Measurements from ENCODE around the gene GNAQ.
"Not testable (repeated sequence)": the region's sequence is repeated elsewhere in the genome, so short reads cannot be mapped to it uniquely, and the experiment has no call there.

Gene GNAQ

DNA sequence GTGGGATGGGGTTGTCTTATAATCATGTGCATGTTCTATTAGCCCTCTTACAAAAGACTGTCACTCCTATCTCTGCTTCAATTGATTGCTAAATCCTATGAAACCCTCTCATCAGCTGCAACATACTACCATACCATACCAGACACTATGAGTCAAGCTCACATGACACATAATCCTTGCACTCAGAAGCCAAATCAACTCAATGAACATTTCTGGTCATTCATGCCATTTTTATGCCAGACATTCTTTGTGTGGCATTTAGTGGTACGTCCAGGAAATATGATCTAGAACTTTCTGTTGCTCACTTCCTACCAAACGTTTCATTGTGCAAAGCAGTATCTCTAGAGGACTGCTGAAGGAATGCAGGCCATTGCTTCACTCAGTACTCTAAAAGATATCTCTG is 224.3 kb downstream of the GNAQ start:
- DNase-seq: peak; percentile 44

DNA sequence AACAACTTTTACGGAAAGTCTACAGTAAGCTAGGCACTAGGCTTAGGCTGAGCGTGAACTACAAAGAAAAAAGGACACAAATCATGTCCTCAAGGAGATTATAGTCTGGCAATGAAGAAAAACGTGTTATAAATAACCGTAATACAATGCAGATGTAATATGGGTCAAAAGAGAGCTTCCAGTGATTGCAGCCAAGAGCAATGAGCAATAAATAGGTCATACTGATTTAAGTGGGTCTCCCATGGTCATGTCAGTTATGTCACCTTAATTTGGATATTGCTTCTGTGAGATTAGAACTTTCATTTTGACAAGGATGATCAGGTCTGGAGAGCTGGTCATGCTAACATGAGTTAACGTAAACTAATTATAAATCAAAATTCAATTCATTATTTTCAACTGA is 224.9 kb downstream of the GNAQ start:
- DNase-seq: no peak

DNA sequence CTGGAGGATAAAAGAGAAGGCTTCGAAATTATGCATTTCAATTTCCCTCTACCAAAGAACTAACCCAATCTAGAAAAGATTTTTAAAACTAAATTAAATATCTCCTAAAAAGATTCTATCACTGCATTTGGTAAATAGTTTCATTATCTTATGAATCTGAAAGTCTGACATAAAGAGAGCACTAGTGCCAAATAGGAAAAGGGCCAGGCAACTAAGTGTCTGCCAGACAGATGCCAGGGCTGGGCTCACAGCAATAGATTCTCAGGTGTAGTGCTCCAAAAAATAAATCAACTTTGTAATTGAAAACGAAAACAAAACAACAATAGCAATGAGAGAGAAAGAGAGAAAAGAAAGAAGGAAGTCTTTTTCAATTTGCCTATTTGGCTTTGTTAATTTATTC is 225.8 kb downstream of the GNAQ start:
- DNase-seq: no peak

DNA sequence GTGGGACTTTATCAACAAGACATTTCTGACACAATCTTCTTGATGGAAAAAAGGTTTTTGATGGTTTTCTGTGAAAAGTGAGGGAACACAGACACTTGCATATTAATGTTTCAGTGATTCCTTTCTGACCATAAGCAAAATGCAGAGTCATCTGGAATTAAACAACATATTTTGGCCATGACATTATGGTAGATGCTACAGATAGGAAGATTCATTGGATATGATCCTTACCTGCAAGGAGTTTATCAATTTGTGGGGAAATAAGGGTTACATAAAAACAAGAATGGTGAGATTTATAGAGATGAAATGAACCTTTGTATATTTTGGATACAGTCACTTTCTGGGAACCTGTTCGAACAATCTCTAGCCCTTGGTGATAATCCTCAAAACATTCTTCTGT is 228.2 kb downstream of the GNAQ start:
- DNase-seq: no peak

DNA sequence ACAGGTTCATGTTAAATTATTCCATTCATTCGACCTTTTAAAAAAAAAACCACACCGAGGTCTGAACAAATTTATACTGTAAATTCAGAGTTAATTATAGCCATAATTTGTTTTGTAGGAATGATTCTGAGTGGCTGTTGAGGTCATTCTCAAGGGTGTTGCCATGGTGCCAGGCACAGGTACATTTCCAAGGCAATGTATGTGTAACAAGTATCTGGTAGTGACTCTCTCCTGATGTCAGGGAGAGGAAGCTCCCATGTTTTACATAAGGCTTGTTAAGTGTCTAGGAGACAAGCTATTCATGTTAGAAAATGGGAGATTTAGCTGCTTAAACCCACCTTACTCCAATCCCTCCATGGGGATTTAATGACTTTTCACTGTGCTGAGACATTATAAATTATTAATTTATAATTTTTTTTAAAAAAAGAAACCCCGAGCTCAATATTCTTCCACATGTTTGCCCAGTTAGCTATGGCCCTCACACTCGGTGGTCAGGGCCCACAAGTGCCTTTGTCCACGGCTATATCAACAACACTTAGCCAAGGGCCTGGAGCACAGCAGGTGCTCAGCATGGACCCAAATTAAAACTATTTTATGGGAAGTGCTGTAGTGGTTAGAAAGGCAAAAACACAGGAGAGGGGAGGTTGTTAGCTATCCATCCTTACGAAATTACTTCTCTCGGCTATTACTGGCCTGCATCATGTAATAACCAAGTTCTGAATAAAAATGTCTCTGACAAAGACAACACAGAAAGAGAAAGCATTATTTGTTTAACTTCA is 228.9 kb downstream of the GNAQ start:
- no peak for DNase-seq

DNA sequence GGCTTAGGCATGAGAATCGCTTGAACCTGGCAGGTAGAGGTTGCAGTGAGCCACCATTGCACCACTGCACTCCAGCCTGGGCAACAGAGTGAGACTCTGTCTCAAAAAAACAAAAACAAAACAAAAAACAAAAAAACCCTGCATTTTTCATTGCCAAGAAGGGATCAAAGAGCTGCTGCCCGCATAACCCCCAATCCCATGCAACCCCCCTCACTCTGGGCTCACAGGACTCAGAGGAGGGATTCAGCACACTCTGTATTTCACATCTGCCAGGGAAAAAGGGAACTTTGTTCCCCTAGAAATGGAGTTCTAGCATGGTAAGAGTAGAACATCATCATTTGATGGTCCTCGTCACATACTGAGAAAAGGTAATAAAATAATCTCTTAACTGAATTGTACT is 229.5 kb downstream of the GNAQ start:
- DNase-seq: no peak

DNA sequence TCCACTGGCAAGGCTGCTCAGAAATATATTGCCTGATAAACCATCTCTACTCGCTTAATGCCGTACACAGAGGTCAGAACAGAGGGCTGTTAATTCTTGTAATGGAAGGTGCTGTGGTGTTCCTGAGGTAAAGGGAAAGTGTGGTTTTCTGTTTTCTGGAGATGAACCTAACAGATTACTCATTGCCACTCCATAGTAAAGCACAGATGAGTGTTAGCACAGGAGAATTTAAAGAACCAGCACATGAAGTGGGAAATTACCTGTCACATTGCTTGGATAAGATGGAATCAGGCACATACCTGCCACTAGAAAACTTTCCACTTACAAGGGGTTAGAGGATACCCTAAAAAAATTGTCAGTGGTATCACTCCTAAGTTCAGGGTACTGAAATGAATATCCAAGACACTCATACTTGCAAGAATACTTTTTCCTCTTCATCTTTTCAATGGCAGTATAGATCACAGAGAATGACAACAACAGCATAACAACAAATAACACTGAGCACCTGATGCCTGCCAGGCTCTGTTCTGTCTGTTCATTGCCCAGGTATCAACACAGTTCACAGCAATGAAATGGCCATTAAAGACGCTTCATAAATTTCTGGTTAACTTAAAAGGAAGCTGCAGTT is 230.6 kb downstream of the GNAQ start:
- DNase-seq: no peak

DNA sequence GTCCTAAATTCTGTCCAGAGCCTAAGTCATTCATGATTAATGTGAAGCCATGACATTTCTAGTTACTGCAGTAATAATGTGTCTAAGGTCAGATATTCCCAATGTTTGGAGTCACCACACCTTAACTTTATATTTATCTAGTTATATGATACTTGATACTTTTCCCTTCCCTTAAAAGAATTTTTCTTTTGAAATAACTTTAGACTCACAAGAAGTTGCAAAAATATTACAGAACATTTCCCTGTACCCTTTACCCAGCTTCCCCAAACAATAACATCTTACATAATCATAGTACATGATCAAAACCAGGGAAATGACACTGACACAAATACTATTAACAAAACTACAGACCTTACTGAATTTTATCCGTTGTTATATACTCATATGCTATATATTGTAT is 233.5 kb downstream of the GNAQ start:
- no peak for DNase-seq

DNA sequence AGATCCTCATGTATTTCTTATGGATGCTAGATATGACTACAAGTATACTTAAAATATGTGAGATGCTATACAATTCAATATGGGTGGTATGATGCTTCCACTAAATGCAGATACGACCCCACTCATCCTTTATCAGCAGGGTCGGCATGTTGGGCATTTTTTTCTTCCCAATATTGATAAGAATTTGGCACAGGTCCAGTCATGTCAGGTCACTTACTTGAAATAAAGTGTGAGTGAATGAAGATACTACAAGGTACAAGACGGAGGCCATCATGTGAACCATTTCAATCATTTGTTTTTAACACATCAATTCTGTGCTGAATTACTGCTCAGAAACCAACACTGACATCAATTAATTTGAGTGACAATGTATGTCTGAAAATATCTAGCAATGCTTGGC is 236.6 kb downstream of the GNAQ start:
- DNase-seq: peak; percentile 63

DNA sequence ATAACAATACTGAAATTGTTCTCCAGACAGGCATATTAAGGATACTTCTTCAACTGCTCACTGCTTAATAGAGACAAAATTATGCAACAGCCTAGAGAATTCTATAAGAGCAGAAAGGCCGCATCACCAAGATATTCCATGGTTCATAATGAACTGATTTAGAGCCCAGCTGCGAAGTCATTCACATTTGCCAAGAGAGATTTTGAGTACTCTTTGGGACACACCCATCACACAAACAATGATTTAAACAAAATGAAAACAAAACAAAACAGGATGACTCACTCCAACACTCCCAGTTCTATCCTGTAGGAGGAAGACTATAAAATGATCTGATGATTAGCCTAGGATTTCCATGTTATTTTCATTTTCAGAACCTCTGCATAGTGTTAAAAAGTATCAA is 237.8 kb downstream of the GNAQ start:
- DNase-seq: no peak

DNA sequence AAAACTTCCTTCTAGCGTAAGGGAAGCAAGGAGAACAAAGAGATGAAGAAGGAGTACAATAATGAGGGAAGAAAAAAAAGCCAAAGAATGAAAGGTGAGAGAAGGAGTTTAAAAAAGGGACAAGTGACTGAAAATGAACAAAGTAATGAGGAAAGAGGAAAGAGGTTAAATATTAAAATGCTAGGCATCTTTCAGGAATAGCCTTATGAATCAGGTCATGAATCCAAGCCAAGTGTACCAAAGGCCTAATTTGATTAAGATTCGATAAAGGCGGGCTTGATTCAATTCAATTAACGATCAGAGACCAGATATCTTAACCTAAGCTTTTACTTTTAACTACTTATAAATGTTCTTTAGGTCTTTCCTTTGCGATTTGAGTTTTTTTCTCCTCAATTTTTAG is 241.7 kb downstream of the GNAQ start:
- no peak for DNase-seq

DNA sequence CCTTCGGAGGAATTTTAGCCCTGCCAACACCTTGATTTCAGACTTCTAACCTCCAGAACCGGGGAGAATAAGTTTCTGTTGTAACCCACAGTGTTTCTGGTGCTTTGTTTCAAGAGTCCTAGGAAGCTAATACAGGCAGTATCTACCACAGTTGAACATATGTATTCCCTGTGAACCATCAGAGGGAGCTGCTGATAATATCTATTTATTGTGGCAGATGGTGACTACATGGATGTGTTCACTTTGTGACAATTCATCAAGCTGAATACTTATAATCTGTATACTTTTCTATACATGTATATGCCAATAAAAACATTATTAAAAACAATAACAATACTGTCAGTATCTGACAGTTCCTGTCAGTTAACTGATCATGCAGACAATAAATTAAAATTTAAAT is 246.3 kb downstream of the GNAQ start:
- DNase-seq: no peak

DNA sequence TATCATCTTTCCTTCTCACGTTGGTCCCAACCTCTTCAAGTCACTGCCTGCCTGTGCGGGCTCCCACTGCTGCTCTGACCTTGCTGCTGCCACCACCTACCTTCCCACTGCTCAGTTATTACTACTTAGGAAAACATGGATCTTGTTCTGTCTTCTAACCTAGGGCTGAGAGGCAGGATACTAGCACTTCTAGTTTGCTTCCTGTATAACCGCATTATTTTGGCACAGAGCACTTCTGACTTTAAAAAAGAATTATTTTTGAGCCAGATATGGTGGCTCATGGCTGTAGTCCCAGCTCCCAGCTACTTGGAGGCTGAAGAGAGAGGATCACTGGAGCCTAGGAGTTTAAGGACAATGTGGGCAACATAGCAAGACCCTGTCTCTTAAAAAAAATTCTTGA is 248.1 kb downstream of the GNAQ start:
- no peak for DNase-seq

DNA sequence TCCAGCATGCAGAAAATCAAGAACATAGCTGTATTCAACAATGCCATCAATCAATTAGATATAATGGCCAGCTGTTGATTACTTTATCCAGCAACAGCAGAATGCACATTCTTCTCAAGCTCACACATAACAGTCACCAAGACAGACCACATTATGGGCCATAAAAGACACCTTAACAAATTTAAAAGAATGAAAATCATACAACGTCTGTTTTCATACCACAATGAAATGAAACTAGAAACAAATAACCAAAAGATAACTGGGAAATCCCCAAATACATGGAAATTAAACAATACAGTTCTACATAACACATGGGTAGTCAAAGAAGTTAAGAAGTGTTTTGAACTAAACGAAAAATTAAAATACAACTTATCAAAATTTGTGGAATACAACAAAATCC is 252.6 kb downstream of the GNAQ start:
- DNase-seq: peak; percentile 10

DNA sequence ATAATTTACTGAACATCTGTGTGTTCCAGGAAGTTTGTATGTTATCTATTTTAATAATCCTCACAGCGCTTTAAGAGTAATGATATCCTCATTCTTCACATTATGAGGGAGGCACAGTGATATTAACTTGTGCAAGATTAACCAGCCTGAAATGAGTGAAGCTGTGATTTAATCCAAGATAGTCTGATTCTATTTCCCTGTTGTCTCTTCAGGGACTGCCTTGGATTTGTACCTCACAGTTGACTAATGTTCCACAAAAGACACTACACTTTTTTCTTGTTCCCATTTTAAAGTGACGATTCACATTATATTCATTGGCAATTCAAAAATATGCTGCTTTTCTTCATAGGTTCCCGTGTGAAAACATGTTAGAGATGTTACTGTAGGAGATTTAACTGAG is 258.2 kb downstream of the GNAQ start:
- no peak for DNase-seq

DNA sequence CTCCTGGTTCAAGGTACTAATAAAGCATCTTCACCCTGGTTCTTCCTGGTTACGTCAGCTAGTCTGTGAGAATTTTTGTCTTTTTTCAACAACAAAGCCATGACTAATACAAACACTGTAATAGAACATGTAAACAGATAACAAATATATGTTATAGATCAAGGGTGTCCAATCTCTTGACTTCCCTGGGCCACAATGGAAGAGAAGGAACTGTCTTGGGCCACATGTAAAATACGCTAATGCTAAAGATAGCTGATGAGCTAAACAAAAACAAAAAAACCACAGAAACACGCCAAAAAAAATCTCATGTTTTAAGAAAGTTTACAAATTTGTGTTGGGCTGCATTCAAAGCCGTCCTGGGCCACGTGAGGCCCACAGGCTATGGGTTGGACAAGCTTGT is 259.0 kb downstream of the GNAQ start:
- DNase-seq: no peak

DNA sequence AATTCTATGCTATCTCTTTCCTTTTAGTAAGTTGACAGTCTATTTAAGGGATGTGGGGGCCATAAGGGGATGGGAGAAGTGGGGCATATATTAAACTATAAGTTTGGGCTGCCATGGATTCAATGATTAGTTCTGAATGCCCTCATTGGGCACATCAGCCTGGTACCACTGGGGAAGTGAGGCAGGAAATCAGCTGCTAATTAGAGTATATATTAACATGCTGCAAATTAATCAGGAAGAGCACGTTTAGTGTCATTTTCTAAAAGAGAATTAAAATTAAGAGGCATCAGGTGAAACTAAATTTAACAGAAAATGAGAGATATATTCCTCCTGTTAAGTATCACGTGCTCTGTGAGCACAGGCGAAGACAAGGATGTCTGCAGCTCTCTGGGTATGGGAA is 260.4 kb downstream of the GNAQ start:
- DNase-seq: no peak

DNA sequence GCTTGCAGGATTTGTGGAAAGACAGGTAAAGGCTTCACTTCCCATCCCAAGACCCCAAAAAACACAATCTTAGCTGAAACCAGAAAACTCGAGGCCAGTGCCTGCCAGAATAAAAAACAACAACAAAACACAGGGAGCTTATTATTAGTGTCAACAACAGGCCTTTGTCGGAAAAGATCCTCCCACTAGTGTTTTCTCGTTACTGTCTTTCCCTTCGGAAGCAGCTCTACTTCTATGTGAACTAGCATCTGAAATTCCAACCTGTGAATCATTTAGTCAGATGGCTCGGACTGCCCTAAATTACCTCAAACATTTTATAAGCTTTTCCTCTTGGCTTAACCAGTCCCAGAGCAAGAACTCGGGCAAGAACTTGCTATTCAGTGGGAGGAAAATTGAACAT is 261.3 kb downstream of the GNAQ start:
- DNase-seq: no peak

DNA sequence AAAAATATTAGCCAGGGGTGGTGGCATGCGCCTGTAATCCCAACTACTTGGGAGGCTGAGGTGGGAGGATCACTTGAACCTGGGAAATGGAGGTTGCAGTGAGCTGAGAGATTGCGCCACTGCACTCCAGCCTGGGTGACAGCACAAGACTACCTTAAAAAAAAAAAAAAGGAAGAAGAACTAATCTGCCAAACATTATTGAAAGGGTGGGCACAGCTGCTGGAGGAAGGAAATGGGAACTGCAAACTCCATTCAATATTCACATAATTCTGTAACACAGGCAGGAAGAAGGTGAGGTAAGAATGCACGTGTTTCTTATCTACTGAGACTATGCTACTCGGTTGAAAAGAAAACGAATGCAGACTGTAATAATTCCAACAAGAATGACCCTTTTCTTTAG is 262.4 kb downstream of the GNAQ start:
- no peak for DNase-seq

DNA sequence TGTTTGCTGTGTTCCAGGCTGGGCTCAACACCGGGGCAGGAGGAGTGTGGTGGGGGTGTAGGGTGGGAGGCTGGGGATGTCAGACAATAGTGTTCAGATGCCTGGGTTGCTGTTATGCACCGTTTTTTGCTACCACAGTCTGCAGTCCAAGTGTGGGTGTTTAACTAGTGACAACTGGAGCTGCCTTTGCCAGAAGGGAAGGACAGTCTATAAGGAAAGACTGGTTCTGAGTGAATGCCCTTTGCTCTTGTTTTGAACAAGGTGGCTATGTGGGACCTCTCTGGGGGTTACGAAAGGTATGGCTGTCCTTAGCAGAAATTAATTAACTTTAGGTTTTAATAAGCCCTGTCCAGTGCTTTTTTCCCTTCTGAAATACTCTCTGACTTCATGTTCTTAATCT is 265.0 kb downstream of the GNAQ start:
- DNase-seq: no peak

DNA sequence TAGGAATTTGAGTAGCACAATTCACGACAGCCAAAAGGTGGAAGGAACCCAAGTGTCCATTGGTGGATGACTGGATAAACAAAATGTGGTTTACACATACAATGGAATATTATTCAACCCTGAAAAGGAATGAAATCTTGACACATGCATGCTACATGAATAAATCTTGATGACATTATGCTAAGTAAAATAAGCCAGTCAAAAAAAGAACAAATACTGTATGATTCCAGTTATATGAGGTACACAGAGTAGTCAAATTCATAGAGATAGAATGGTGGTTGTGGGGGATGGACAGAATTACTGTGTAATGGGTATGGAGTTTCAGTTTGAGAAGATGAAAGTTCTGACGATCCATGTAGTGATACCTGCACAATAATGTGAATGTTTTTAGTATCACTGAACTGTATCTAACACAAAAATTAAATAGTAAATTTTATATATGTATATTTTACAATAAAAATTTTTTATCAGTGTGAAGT is 265.8 kb downstream of the GNAQ start:
- no peak for DNase-seq

DNA sequence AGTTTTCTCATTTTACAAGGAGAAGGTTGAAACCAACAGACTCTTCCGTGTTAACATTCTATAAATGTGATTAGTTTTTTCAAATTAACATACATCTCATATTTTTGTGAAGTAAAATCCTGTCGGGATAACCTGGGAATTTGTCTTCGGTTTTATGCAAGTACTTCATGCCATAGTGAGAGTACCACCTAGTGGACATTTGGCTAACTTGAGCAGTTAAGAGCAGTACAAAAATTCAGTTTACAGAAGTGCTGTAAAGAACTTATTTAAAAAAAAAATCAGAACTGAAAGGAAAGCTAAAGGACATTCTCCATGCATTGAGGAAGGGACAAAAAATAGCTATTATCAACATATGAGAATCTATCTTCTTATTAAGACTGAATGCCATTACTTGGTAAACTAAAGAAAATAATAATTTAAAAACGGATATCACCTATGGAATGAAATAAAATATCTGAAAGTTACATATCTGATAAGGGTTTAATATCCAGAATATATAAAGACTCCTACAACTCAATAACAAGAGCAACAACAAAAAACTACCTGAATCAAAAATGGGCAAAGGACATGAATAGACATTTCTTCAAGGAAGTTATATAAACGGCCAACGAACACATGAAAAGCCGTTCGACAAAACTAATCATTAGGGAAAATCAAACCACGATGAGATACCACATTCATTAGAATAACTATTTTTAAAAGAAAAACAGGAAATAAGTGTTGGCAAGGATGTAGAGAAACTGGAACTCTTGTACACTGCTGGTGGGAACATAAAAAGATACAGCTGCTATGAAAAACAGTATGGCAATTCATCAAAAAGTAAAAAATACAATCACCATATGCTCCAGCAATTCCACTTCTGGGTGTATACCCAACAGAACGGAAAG is 266.5 kb downstream of the GNAQ start:
- DNase-seq: peak; percentile 58

DNA sequence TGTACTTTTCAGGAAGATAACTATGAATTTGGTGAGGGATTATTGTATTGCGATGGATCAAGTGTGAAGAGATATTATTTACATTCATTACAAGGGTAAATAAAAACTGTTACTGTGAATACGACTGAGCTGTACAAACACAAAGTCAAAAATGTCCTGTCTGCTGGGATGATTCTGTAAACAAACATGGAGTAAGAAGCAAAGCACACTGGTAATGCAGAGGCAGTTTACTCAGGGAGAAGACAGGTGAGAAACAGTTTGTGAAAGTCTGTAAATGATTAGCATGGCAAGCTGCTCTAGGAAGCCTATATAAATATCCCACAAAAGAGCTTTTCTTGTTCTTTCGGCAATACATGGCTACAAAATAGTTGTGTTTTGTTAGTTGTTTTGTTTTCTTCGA is 268.0 kb downstream of the GNAQ start:
- DNase-seq: no peak

DNA sequence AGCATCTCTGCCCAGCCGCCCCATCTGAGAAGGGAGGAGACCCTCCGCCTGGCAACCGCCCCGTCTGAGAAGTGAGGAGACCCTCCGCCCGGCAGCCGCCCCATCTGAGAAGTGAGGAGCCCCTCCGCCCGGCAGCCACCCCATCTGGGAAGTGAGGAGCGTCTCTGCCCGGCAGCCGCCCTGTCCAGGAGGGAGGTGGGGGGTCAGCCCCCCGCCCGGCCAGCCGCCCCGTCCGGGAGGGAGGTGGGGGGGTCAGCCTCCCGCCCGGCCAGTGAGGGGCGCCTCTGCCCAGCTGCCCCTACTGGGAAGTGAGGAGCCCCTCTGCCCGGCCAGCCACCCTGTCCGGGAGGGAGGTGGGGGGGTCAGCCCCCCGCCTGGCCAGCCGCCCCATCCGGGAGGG is 270.7 kb downstream of the GNAQ start:
- DNase-seq: not testable (repeated sequence)

All from hematopoietic multipotent progenitor cell treated with erythropoietin and hydrocortisone succinate and interleukin-3 and kit ligand, for 8 days (in vitro differentiated cells).